ENCODE results near the gene IMMP1L.

The IMMP1L gene

DNA sequence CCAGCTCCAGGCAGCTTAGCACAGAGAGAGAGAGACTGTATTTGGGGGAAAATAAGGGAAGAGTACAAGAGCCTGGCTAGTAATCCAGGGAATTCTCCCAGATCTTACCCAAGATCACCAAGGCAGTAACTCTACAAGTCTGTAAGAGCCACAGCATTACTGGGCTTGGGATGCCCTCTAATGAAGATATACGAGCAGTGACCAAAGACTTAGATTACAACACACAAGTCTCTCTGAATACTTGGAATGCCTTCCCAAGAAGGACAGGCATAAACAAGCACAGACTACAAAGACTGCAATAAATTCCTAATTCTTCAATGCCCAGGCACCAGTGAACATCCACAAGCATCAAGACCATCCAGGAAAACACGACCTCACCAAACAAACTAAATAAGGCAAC is 122.0 kb downstream of the IMMP1L start:
- DNase-seq (ENCODE audit: low spot score): no peak

DNA sequence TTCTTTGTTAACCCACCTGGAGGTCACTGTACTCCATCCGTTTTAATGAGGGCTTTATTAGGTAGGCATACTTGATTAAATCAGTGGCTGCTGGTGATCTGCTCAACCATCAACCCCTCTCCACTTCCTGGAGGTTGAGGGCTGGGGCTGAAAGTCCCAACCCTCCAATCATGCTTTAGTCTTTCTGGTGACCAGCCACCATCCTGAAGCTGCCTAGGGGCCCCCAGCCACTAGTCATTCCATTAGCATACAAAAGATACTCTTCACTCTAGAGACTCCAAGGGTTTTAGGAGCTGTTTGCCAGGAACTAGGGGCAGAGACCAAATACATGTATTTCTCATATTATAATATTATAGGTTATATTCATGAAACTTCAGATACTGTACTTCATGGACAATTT is 126.3 kb downstream of the IMMP1L start:
- DNase-seq (ENCODE audit: low spot score): no peak

All from hematopoietic multipotent progenitor cell treated with erythropoietin and hydrocortisone succinate and interleukin-3 and kit ligand, for 15 days (in vitro differentiated cells).